NCI-H1436 (cell line): ENCODE results near the gene SLC12A2.

Experiments used
- DNase-seq: peaks from one replicate; lab custom pipeline; 2025; lab: John Stamatoyannopoulos, UW

The SLC12A2 gene

DNA sequence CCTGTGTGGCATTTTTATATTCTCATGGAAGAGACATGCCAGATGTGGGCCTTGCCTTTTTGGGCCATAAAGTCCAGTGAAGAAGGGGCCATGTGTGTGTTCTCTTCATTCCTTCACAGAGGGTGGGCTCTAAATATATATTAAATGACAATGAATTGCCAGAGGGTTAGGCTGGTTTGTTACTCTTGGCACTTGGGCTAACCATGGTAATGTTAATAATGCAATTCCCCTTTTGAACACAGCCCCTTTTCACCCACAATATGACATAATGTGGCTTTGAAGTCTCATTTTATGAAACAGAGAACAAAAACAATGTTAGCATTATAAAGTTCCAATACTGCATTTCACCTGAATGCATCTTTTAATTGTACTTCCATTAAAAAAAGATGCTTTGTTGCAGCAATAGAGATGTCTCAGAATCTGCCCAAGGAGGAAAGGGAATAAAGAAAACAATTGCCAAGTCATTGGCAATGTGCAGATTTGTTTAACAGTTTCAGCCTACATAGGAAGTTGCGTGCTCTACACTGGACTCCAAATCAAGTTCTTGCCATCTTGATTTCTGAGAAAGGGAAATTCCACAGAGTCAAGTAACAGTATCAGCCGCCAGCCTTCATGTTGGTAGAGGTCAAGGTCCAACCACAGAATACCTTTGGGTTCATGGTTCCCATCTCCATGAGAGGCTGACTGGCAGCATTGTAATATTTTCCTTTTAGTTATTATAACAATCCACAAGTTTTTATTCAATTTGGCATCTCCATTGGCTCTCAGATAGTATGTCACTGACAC, 141.9 kb downstream of the SLC12A2 start:
- no peak for DNase-seq

GRCh38 chr5:128228008-128228407, 144.4 kb downstream of the SLC12A2 start:
- no peak for DNase-seq

- DNase-seq = no peak
Measured at GRCh38 chr5:128228521-128228920, 145.0 kb downstream of the SLC12A2 start.

GRCh38 chr5:128234928-128235641, 151.5 kb downstream of the SLC12A2 start:
- no peak for DNase-seq

DNA sequence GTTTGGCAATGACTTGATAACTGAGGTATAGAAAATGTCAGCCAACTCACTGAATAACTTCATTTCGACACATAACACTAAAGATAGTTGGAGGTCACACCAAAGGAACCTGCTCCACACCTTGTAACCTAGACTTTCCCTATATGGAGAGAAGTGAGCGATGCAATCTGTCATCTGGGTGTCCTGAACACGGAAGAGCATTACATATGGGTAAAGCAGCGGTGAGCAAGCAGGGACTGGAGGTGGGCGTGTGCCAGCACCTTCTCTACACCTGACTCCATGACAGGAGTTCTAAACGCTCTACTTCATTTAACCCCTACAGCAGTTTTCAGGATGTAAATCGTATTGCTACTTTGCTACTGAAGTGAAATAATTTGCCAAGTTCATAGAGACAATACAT, 152.8 kb downstream of the SLC12A2 start:
- DNase-seq = no peak

DNA sequence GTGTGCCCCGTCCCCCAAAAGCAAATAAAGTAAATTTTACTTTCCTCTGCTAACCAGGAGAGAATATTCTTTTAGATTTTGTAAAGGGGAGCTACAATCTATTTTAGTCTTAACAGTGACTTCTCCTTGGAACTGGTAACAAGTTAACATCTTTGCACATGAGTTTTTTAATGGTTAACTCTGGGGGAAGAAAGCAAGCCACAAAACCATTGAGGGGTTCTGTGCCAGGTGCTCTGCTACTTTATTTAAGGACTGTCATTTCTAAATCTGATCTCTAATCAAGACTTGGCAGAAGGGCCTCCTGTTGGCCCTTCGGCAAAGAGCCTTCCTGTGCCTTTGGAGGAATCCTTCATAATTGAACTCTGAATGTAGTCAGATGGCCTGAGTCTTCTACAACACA, 153.4 kb downstream of the SLC12A2 start:
- DNase-seq = no peak

DNA sequence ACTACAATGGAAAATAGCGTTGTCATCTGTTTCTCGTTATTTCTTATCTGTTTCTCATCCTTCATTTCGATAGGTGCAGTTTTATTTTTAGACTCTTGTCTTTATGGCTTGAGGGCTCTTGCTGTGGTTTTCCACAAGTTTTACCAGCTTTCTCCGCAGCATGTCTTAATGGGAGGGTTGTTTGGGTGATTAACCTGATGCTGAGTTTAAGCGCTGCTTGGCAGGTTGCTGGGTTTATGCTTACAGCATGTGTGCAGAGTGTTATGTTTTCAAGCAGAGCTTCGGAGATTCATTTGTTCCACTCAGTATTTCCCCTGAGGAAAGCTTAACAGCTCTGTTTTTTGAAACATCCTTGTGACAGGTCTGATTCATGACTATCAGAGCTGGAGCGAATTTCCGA, 154.0 kb downstream of the SLC12A2 start:
- no peak for DNase-seq
